ENCODE data around the gene PTK7.
"Not testable (repeated sequence)": the region's sequence is repeated elsewhere in the genome, so short reads cannot be mapped to it uniquely, and the experiment has no call there.

The PTK7 gene

DNA sequence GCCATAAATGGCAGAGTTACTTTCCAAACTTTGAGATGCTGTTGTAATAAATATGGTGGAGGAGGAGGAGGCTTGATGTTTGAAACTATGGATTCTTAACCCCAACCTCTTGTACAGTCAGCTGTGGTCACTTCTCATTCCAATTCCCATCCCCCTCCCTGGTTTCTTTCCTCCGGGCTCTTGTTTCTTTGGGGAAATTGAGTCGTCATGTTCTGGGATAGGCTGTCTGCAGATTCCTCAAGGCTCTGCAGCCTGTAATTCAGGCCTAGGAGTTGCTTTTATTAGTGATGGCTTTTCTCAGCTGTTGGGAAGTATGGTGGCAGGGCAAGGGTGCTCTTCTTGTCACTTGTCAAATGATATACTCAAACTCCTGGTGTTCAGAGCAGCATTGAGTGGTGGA, 2.6 kb downstream of the PTK7 start:
- DNase-seq (ENCODE audit: extremely low read depth, low read depth), result no peak
- TF ChIP-seq, protein P1, sequence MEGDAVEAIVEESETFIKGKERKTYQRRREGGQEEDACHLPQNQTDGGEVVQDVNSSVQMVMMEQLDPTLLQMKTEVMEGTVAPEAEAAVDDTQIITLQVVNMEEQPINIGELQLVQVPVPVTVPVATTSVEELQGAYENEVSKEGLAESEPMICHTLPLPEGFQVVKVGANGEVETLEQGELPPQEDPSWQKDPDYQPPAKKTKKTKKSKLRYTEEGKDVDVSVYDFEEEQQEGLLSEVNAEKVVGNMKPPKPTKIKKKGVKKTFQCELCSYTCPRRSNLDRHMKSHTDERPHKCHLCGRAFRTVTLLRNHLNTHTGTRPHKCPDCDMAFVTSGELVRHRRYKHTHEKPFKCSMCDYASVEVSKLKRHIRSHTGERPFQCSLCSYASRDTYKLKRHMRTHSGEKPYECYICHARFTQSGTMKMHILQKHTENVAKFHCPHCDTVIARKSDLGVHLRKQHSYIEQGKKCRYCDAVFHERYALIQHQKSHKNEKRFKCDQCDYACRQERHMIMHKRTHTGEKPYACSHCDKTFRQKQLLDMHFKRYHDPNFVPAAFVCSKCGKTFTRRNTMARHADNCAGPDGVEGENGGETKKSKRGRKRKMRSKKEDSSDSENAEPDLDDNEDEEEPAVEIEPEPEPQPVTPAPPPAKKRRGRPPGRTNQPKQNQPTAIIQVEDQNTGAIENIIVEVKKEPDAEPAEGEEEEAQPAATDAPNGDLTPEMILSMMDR (IDR thresholded peaks at IDR 0.05; ENCODE audit: low read depth, low read length), result no peak

- DNase-seq (ENCODE audit: extremely low read depth, low read depth), result no peak
- TF ChIP-seq, protein P1 (IDR thresholded peaks at IDR 0.05; ENCODE audit: low read depth, low read length), result no peak
Observed at GRCh38 chr6:43081043-43081442, 4.9 kb downstream of the PTK7 start.

DNA sequence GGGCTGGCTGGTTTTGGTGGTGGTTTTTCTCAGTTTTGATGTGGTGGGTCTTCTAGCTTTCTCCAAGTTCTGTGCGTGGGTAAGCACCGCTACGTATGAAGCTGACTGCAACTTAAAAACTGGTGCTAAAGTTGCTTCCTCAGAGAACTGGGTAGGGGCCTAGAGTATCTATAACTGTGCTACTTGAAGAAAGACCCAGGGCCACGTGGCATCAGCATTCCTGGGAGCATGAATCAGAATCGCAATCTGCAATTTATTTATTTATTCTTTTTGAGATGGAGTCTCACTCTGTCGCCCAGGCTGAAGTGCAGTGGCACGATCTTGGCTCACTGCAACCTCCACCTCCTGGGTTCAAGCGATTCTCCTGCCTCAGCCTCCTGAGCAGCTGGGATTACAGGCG, 5.8 kb downstream of the PTK7 start:
- not testable (repeated sequence) for DNase-seq (ENCODE audit: extremely low read depth, low read depth)

- DNase-seq (ENCODE audit: extremely low read depth, low read depth), result no peak
- TF ChIP-seq, protein P1 (IDR thresholded peaks at IDR 0.05; ENCODE audit: low read depth, low read length), result no peak
Observed at GRCh38 chr6:43082806-43083655, 6.9 kb downstream of the PTK7 start.

GRCh38 chr6:43086022-43086658, 10.0 kb downstream of the PTK7 start:
- no peak for DNase-seq (ENCODE audit: extremely low read depth, low read depth)
- TF ChIP-seq, protein P1 (IDR thresholded peaks at IDR 0.05; ENCODE audit: low read depth, low read length), result no peak

DNA sequence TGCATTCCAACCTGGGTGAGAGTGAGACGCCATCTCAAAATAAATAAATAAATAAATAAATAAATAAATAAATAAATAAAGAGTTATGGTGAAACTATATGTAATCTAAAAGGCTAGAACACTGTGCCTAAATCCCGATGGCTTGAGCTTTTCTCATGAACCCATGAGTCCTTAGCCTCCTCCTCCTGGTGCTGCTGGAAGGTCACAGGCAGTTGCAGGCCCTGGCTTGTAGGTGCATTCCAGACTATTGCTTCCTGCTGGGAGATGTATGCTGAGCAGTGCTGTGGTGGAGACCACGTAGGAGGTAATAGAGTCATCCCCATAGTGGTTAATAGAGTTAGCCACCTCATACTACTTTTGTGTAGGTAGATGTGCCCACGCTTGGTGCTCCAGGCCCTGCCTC, 12.5 kb downstream of the PTK7 start:
- TF ChIP-seq, protein P1 (IDR thresholded peaks at IDR 0.05; ENCODE audit: low read depth, low read length), result no peak
- no peak for DNase-seq (ENCODE audit: extremely low read depth, low read depth)

GRCh38 chr6:43089467-43089866, 13.4 kb downstream of the PTK7 start:
- TF ChIP-seq, protein P1 (IDR thresholded peaks at IDR 0.05; ENCODE audit: low read depth, low read length), result no peak
- DNase-seq (ENCODE audit: extremely low read depth, low read depth), result no peak

Measured in AG09319 (cell line).